HG02623 (cell line): ENCODE data around the gene WDR55.
"Not testable (repeated sequence)": the region's sequence is repeated elsewhere in the genome, so short reads cannot be mapped to it uniquely, and the experiment has no call there.

ENCODE experiments used
- ATAC-seq: cut with Tn5 transposase; IDR thresholded peaks from one replicate; pipeline ENCODE4 v1.9.1; 2021; ENCODE audit warnings: moderate library complexity; ENCODE audit not compliant: unreplicated experiment

Gene WDR55

GRCh38 chr5:140642718-140643117 is 22.0 kb upstream of the WDR55 start:
- no peak for ATAC-seq

GRCh38 chr5:140647042-140647419 is 17.7 kb upstream of the WDR55 start:
- ATAC-seq, result no peak

- ATAC-seq, result no peak
These were observed 5.8 kb upstream of the WDR55 start for GRCh38 chr5:140658870-140659269.

DNA sequence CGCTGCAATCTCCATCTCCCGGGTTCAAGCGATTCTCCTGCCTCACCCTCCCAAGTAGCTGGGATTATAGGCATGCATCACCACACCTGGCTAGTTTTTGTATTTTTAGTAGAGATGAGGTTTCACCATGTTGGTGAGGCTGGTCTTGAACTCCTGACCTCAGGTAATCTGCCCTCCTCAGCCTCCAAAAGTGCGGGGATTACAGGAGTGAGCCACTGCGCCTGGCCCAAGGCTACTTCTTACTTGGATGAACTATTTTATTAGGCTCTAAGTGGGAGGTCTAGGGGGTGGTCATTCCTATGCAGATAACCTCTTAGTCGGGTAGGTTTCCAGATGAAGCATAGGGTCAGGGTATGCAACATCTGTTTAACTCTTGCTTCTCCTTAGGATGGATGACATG is 4.3 kb upstream of the WDR55 start:
- ATAC-seq, result not testable (repeated sequence)

GRCh38 chr5:140664030-140664358 is 710 bp upstream of the WDR55 start:
- no peak for ATAC-seq

DNA sequence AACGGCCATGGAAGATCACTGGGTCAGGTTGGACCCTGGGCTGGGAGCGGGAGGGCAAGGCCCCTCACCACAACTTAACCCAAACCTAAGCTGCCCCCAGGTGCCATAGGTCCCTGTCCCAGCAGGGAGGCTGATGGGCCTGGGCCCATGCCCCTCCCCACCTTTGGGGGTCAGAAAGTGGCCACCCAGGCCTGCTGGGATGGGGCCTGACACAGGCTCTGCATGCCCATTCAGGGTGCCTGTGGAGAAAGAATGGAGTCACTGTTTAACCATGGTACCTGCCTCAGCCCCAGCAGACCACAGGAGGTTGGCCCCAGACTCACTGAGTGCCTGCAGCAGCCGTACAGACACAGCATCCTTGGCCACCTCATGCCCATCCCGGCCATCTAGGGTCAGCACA is 6.3 kb downstream of the WDR55 start:
- ATAC-seq, result not testable (repeated sequence)

DNA sequence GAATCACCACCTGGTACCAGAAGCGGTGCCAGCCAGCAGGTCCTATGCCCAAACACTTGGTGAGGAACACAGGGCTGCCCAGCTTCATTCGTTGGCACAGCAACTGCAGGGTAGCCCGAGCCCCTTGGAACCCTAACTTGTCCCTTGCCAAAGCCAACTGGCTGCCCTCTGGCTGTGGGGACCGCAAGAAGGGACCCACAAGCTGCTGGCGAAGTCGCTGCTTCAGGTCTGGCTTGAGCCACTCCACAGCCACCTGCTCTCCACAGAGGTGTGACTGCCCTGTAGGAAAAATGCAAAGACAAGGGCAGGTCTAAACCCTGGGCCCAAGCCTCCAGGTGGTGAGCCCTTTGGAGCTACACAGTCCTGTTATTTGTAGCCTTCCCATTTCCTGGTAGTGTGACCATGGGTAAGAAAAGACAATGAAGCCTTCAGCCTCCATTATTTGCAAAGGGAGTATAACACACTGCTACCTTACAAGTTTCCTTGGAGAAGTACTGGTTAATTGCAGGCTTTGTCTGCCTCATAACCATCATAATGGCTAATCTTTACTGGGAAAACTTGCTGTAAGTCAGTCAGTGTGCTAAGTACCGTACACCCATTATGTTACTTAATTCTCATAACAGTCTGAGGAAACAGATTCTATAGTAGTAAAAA is 6.9 kb downstream of the WDR55 start:
- ATAC-seq, result no peak

GRCh38 chr5:140672455-140673186 is 7.9 kb downstream of the WDR55 start:
- no peak for ATAC-seq

DNA sequence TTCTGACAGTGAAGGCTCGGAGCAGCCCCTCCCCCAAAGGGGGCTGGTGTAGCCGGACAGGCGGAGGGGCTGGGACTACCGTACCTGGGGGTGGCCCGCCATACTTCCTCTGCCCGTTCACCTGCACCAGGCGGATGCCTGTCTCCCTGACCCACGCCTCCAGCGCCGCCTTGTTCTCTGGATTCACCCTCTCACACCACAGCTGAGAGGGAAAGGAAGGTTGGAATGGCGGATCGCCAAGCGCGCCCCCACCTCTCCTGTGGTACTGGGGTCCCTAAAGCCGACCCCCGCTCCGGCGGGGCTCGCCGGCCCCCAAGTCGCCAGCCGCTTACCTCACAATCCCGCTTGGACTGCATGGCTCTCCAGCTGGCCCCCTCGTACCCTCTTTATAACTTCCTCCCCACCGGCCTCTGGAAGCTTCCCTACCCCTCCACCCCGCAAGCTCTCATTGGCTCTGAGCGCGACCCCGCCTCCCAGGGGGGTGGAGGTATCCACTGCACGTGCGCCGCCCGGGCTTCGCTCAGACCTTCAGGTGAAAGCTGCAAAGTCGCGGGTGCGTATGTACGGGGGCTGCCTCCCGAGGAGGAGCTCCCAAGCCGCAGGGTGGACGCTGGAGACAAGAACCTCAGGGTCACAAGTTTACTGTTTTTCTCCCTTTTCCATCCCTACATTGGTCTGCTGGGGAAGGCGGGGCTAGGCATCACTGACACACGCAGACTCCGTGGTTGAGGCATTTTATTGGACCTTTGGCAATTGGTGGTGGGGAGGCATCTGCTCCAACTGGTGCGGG is 8.7 kb downstream of the WDR55 start, which contains the start of gene DND1:
TSS of gene DND1 (minus strand) at position 390 of the 790 bp plus-strand sequence. CDS start at position 356, 34 bp downstream.
- ATAC-seq, result no peak

GRCh38 chr5:140674211-140674610 is 9.5 kb downstream of the WDR55 start:
- no peak for ATAC-seq

GRCh38 chr5:140674629-140675028 is 9.9 kb downstream of the WDR55 start:
- ATAC-seq, result no peak

DNA sequence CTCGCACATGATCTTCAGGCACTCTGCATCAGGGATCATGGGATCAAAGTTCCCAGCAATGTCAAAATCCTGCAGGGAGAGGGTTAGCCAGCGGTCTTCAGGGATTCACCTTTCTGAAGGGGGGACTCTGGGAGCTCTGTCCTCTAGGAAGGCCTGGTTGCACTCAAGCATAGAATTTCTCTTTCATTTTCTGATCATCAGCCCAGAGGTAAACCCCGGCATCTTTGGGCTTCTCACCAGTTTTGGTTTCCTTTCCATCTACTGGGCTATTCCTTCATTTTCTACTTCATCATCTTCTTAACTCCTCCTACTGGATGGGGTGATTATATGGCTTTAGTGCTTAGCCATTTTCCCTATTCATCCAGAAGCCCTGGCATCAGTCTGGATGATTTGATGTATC is 13.2 kb downstream of the WDR55 start:
- no peak for ATAC-seq

- no peak for ATAC-seq
These were observed 14.3 kb downstream of the WDR55 start for GRCh38 chr5:140678993-140679392.

GRCh38 chr5:140690376-140690932 is 25.8 kb downstream of the WDR55 start:
- ATAC-seq, result no peak

DNA sequence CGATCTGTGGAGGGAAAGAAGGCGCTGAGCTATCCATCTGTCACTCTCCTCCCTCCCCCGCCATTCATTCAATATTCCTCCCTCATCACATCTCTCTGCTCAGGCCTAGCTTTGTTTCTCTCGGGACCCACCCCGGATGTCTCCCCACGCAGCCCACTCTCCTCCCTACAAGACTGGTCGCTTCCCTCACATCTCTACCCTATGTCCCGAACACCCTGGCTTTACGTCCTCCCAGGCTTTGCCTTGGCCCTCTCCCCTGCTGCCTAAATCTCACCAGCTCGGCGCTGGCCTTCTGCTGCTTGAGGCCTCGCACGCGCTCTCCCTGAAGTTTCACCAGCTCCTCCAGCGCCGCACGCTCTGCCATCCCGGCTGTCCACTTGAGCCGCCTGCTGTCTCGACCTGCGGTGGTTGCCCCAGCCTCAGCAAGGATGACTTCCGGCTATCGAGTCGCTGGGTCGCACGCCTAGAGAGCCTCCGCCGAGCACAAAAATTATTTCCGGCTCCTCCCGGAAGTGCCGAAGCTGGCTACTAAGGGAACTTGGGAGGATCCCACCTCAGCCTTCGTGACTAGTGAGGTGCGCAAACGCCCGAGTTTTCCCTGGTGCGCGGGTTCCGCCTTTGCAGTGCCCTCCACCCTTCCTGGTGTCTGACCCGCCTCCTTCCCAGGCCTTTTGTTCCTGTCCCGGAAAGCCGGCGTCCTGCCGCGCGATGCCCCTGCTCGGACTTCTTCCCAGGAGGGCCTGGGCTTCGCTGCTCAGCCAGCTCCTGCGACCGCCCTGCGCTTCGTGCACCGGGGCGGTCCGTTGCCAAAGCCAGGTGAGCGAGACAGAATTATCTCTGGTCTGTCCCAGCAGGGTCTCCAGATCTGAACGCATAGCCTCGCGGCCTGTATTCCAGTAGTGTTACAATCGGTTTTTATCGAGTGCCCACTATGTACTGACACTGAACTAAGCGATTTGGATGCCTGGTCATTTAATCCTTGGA is 26.5 kb downstream of the WDR55 start, which contains the start of the genes HARS1 and HARS2:
TSS of gene HARS1 (minus strand) at position 430 of the 984 bp plus-strand sequence. CDS start at position 364, 66 bp downstream.
TSS of gene HARS2 (plus strand) at position 515 of the 984 bp plus-strand sequence. CDS start at position 709, 194 bp downstream.
- ATAC-seq, result peak; percentile 98

GRCh38 chr5:140694276-140694675 is 29.6 kb downstream of the WDR55 start:
- ATAC-seq, result no peak

DNA sequence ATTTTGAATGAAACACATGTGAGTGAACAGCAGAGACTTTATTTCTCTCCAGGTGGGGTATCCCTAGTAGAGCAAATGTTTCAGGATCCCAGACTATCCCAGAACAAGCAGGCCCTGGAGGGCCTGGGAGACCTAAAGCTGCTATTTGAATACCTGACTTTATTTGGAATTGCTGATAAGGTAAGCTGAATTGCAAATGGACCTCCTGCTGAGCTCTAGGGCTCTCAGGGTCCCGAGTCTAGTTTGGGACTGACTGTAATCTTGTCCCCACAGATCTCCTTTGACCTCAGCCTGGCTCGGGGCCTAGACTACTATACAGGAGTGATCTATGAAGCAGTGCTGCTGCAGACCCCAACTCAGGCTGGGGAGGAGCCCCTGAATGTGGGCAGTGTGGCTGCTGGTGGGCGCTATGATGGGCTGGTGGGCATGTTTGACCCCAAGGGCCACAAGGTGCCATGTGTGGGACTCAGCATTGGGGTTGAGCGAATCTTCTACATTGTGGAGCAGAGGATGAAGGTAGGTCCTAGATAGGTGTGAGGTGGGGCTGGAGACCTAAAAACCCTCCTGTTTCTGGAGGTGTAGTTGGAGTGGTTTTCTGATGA is 32.3 kb downstream of the WDR55 start:
- no peak for ATAC-seq

GRCh38 chr5:140700177-140701144 is 35.8 kb downstream of the WDR55 start, which contains the start of gene ZMAT2:
TSS of gene ZMAT2 (plus strand) at chr5:140700447. CDS start at chr5:140700461, 14 bp downstream.
- ATAC-seq, result peak; percentile 97
